NOMO-1 treated with dmso at 0.1 percent for 144 hours (cell line): Measurements from ENCODE around the gene TES.
"Not testable (repeated sequence)": the region's sequence is repeated elsewhere in the genome, so short reads cannot be mapped to it uniquely, and the experiment has no call there.

Experiments used
- DNase-seq: peaks from one replicate; lab custom pipeline; 2025; ENCODE audit not compliant: unreplicated experiment; lab: John Stamatoyannopoulos, UW

TES gene

GRCh38 chr7:116210345-116211005, at the start of gene TES:
TSS of gene TES (plus strand) at chr7:116210539. CDS start at chr7:116210708, 169 bp downstream.
- DNase-seq = no peak

GRCh38 chr7:116161728-116162127, 48.6 kb upstream of the TES start:
- no peak for DNase-seq

- DNase-seq = no peak
Measured at GRCh38 chr7:116162254-116162653, 48.1 kb upstream of the TES start.

- no peak for DNase-seq
Measured at GRCh38 chr7:116162992-116163391, 47.3 kb upstream of the TES start.

- no peak for DNase-seq
Measured at GRCh38 chr7:116164552-116165306, 45.6 kb upstream of the TES start.

- peak; percentile 56 for DNase-seq
Measured at GRCh38 chr7:116165717-116166116, 44.6 kb upstream of the TES start.

GRCh38 chr7:116166156-116166555, 44.2 kb upstream of the TES start:
- DNase-seq = no peak

- DNase-seq = no peak
Measured at GRCh38 chr7:116167177-116167576, 43.2 kb upstream of the TES start.

GRCh38 chr7:116169060-116169459, 41.3 kb upstream of the TES start:
- no peak for DNase-seq

- no peak for DNase-seq
Measured at GRCh38 chr7:116170180-116170579, 40.2 kb upstream of the TES start.

- no peak for DNase-seq
Measured at GRCh38 chr7:116171094-116171493, 39.2 kb upstream of the TES start.

GRCh38 chr7:116172353-116172752, 38.0 kb upstream of the TES start:
- no peak for DNase-seq

GRCh38 chr7:116173051-116174028, 37.0 kb upstream of the TES start:
- no peak for DNase-seq

GRCh38 chr7:116175095-116175494, 35.2 kb upstream of the TES start:
- DNase-seq = not testable (repeated sequence)

GRCh38 chr7:116176226-116176625, 34.1 kb upstream of the TES start:
- no peak for DNase-seq

- DNase-seq = no peak
Measured at GRCh38 chr7:116177009-116177408, 33.3 kb upstream of the TES start.

GRCh38 chr7:116180302-116180701, 30.0 kb upstream of the TES start:
- DNase-seq = no peak

- no peak for DNase-seq
Measured at GRCh38 chr7:116182023-116182422, 28.3 kb upstream of the TES start.

- no peak for DNase-seq
Measured at GRCh38 chr7:116185450-116185849, 24.9 kb upstream of the TES start.

GRCh38 chr7:116185956-116186355, 24.4 kb upstream of the TES start:
- no peak for DNase-seq

- no peak for DNase-seq
Measured at GRCh38 chr7:116187400-116187799, 22.9 kb upstream of the TES start.
